ENCODE measurements around the gene SUPT5H.

DNA sequence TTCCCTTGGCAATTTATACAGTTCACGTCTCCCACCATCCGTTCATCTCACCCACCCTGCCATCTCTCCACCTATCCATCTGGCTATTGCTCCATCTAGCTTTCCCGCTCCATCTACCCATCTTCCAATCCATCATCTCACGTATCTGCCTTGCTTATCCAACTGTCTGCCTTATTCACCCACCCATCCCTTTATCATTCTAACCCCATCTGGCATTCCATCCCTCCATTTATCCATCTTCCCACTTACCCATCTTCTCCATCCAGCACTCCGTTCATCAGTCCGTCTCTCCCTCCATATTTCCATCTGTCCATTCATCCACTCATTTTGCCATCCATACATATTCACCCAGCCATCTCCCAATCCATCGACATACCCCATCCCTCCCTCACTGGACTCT lies 19.6 kb upstream of the SUPT5H start:
- TF ChIP-seq, protein P1, sequence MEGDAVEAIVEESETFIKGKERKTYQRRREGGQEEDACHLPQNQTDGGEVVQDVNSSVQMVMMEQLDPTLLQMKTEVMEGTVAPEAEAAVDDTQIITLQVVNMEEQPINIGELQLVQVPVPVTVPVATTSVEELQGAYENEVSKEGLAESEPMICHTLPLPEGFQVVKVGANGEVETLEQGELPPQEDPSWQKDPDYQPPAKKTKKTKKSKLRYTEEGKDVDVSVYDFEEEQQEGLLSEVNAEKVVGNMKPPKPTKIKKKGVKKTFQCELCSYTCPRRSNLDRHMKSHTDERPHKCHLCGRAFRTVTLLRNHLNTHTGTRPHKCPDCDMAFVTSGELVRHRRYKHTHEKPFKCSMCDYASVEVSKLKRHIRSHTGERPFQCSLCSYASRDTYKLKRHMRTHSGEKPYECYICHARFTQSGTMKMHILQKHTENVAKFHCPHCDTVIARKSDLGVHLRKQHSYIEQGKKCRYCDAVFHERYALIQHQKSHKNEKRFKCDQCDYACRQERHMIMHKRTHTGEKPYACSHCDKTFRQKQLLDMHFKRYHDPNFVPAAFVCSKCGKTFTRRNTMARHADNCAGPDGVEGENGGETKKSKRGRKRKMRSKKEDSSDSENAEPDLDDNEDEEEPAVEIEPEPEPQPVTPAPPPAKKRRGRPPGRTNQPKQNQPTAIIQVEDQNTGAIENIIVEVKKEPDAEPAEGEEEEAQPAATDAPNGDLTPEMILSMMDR (IDR thresholded peaks at IDR 0.05) = no peak
- TF ChIP-seq POLR2A (IDR thresholded peaks at IDR 0.05) = no peak
- no peak for TF ChIP-seq EP300 (IDR thresholded peaks at IDR 0.05)

All from ovary (tissue), 3 donors.